K562 (cell line): Measurements from ENCODE around the gene GLT8D2. TPM values are rescaled to one million over a fixed set of nuclear protein-coding genes. Genes with fewer than 3 reads are reported as not detected.

Experiments
- ATAC-seq: fragments of 200-7000 bp; cut with Tn5 transposase; 3 replicates; pipeline ENCODE4 v1.9.1; 2020; ENCODE audit warnings: moderate library complexity
- BruUV-seq: library from RNA; stranded (reverse); fragments of 400-500 nt; replicated peaks from 2 replicates; lab custom pipeline; 2021; lab: Mats Ljungman, UMichigan
- CTCF ChIA-PET: fragments of 300-600 bp; formaldehyde crosslinking; extraction: SDS; loops from one replicate; lab custom pipeline; 2021; ENCODE audit warnings: low intra/inter-chr PET ratio; lab: Yijun Ruan, JAX
- POLR2A ChIA-PET: fragments of 300-600, 350-650 bp; sonication (Branson Sonifier 250); formaldehyde crosslinking; extraction: SDS; loops from one replicate; lab custom pipeline; 2021; ENCODE audit warnings: antibody characterized with exemption, inconsistent platforms; lab: Yijun Ruan, JAX
- DNase-seq, 4 experiments: peaks; one replicate each; pipeline versions ENCODE4 v3.0.0 to v3.0.0-alpha.2; 2011 to 2018; ENCODE audit warnings: low spot score in 3 of 4, mixed read lengths in 3 of 4; ENCODE audit errors: extremely low read depth in 1 of 4
- FAIRE-seq: peaks from 2 replicates; lab custom pipeline; 2011; peaks lifted over from hg19 to GRCh38; lab: Jason Lieb, UNC
- H2AFZ ChIP-seq: 2 replicates; pipeline ENCODE4 v1.6.0; 2011; ENCODE audit warnings: low read depth, low read length, control low read depth, inconsistent platforms
- H3K27ac ChIP-seq: fragments of 200-600 bp; 3 replicates; pipeline ENCODE4 v1.8.0; 2011; ENCODE audit warnings: low read depth, mild to moderate bottlenecking, control low read depth, inconsistent platforms, low read length, moderate library complexity, mixed read lengths; ENCODE audit errors: extremely low read depth
- H3K27me3 ChIP-seq, 2 experiments: fragments of 300-600 bp in 1 of 2; 2 replicates in 1 of 2; 3 replicates in 1 of 2; pipeline versions ENCODE4 v1.6.0 to v1.8.0; 2011; ENCODE audit warnings: inconsistent platforms in 2 of 2, low read length in 2 of 2, mild to moderate bottlenecking in 1 of 2, mixed read lengths in 1 of 2, moderate library complexity in 1 of 2; ENCODE audit not compliant: control insufficient read depth in 2 of 2, insufficient read depth in 2 of 2
- H3K36me3 ChIP-seq: fragments of 300-600 bp; 3 replicates; pipeline ENCODE4 v1.8.0; 2011; ENCODE audit warnings: mild to moderate bottlenecking, low read length, inconsistent platforms; ENCODE audit not compliant: control insufficient read depth, insufficient read depth
- H3K4me1 ChIP-seq, 2 experiments: fragments of 200-600 bp in 1 of 2; replicated peaks in 1 of 2; 2 replicates in 1 of 2; 3 replicates in 1 of 2; pipeline versions ENCODE4 v1.5.1 to v1.8.0; 2011; ENCODE audit warnings: inconsistent platforms in 2 of 2, low read length in 2 of 2, mild to moderate bottlenecking in 1 of 2, mixed read lengths in 1 of 2, moderate library complexity in 1 of 2; ENCODE audit not compliant: control insufficient read depth in 2 of 2, insufficient read depth in 2 of 2
- H3K4me2 ChIP-seq: 2 replicates; pipeline ENCODE4 v1.6.1; 2011; ENCODE audit warnings: low read length, control low read depth, inconsistent platforms, mixed read lengths; ENCODE audit not compliant: insufficient read depth
- H3K4me3 ChIP-seq: fragments of 200-600 bp; sonication (generic), shearing (Covaris generic); 2 replicates; pipeline ENCODE4 v1.5.1; 2016; ENCODE audit warnings: control low read depth, inconsistent platforms
- H3K79me2 ChIP-seq: fragments of 200-600 bp; 3 replicates; pipeline ENCODE4 v1.8.0; 2011; ENCODE audit warnings: low read length, inconsistent platforms; ENCODE audit not compliant: control insufficient read depth, insufficient read depth
- H3K9ac ChIP-seq, 2 experiments: 2 replicates each; pipeline versions ENCODE4 v1.6.0 to v1.6.1; 2011; ENCODE audit warnings: low read depth in 2 of 2, low read length in 2 of 2, control low read depth in 1 of 2, inconsistent platforms in 1 of 2, mild to moderate bottlenecking in 1 of 2, mixed read lengths in 1 of 2; ENCODE audit not compliant: insufficient read depth in 1 of 2
- H3K9me1 ChIP-seq: one replicate; pipeline ENCODE4 v1.6.0; 2011; ENCODE audit warnings: inconsistent platforms, mild to moderate bottlenecking, low read length, moderate library complexity; ENCODE audit not compliant: control insufficient read depth, insufficient read depth
- H3K9me3 ChIP-seq: replicated peaks from 2 replicates; pipeline ENCODE4 v1.5.1; 2011; ENCODE audit warnings: low read depth, low read length, inconsistent platforms; ENCODE audit not compliant: control insufficient read depth, insufficient read depth
- H4K20me1 ChIP-seq: replicated peaks from 2 replicates; pipeline ENCODE4 v1.6.1; 2011; ENCODE audit warnings: low read length, inconsistent platforms, mixed read lengths; ENCODE audit not compliant: control insufficient read depth, insufficient read depth
- CCNT2 ChIP-seq: IDR thresholded peaks from 2 replicates; pipeline ENCODE4 v1.6.1; 2011; ENCODE audit warnings: borderline replicate concordance, low read depth, mild to moderate bottlenecking, moderate library complexity, mixed read lengths, low read length; ENCODE audit not compliant: insufficient read length; ENCODE audit errors: extremely low read depth
- ELF1 ChIP-seq: fragments of 200-800 bp; sonication (Bioruptor generic); IDR thresholded peaks from 2 replicates; pipeline ENCODE4 v1.6.1; 2016; ENCODE audit warnings: missing genetic modification characterization, missing compliant biosample characterization
- HMG20A ChIP-seq: fragments of 450-650 bp; formaldehyde crosslinking; conservative IDR thresholded peaks from 2 replicates; pipeline ENCODE4 v1.4.0; 2020; ENCODE audit warnings: mild to moderate bottlenecking, mixed read lengths
- L3MBTL2 ChIP-seq: fragments of 450-650 bp; IDR thresholded peaks from 2 replicates; pipeline ENCODE4 v1.6.1; 2016; ENCODE audit warnings: mild to moderate bottlenecking, moderate library complexity
- MXI1 ChIP-seq: IDR thresholded peaks from 2 replicates; pipeline ENCODE4 v1.6.1; 2011; ENCODE audit warnings: low read depth, mild to moderate bottlenecking, improper control_type of control experiment, low read length
- MYNN ChIP-seq, 2 experiments: sonication (generic); formaldehyde crosslinking in 1 of 2; IDR thresholded peaks; 2 replicates each; pipeline versions ENCODE4 v1.5.0 to v1.6.1; 2016 to 2020; ENCODE audit warnings: antibody characterized with exemption in 1 of 2, missing genetic modification reagents in 1 of 2
- NFE2L1 ChIP-seq: fragments of 450-650 bp; IDR thresholded peaks from 2 replicates; pipeline ENCODE4 v1.6.1; 2016; ENCODE audit warnings: missing genetic modification characterization, low read depth, mild to moderate bottlenecking, missing compliant biosample characterization, moderate library complexity, borderline replicate concordance
- NFYB ChIP-seq: IDR thresholded peaks from 2 replicates; pipeline ENCODE4 v1.6.1; 2011; ENCODE audit warnings: mild to moderate bottlenecking, moderate library complexity; ENCODE audit not compliant: insufficient read length; ENCODE audit errors: extremely low read depth
- POLR2AphosphoS2 ChIP-seq: IDR thresholded peaks from 2 replicates; pipeline ENCODE4 v1.6.1; 2012; ENCODE audit warnings: low read length, improper control_type of control experiment
- RAD21 ChIP-seq, 2 experiments: fragments of 250-450 bp in 1 of 2; fragments of 450-650 bp in 1 of 2; sonication (Bioruptor Pico) in 1 of 2; formaldehyde crosslinking in 1 of 2; IDR thresholded peaks in 1 of 2; conservative IDR thresholded peaks in 1 of 2; 2 replicates each; pipeline versions ENCODE4 v1.4.0 to v1.8.0; 2020 to 2022; ENCODE audit warnings: mild to moderate bottlenecking in 2 of 2, moderate library complexity in 1 of 2
- TBL1XR1 ChIP-seq, 2 experiments: IDR thresholded peaks; 2 replicates each; pipeline ENCODE4 v1.6.1; 2012; ENCODE audit warnings: improper control_type of control experiment in 2 of 2, low read length in 2 of 2, mild to moderate bottlenecking in 1 of 2
- WGBS: fragments of 100-300 bp; shearing (Covaris generic); methylation state at CpG from one replicate; pipeline ENCODE4 v1.1.6; 2016; ENCODE audit warnings: low coverage, mixed read lengths; ENCODE audit not compliant: insufficient coverage; ENCODE audit errors: missing lambda C conversion rate; 5-methylcytosine and 5-hydroxymethylcytosine counted together
- in situ Hi-C: fragments of 300-500 bp; cut with MboI; formaldehyde crosslinking; loops from 4 replicates; pipeline ENCODE4 v1.15.0; 2018; ENCODE audit warnings: inconsistent platforms, mixed read lengths
- intact Hi-C: fragments of 100-400 bp; cut with micrococcal nuclease; formaldehyde crosslinking; loops from 2 replicates; pipeline ENCODE4 v1.14.2; 2022
- polyA plus RNA-seq, 8 experiments: library from polyadenylated mRNA; depleted of rRNA in 4 of 8; stranded (reverse) in 5 of 8; unstranded in 3 of 8; fragments of >200 nt; fragmentation: Nextera tagmentation in 2 of 8; fragmentation: Illumina TruSeq in 1 of 8; extraction: Ambion mirVana in 2 of 8; extraction: Trizol in 1 of 8; gene quantifications; 2 replicates each; pipeline versions ENCODE4 v1.2.1 to v1.2.3, GENCODE V29; 2011 to 2014; ENCODE audit warnings: inconsistent platforms in 1 of 8, missing spikeins in 1 of 8
- total RNA-seq, 7 experiments: library from RNA; depleted of rRNA in 6 of 7; stranded (reverse); fragments of >200 nt in 6 of 7; fragmentation: Illumina TruSeq in 2 of 7; extraction: Trizol in 2 of 7; gene quantifications; 2 replicates each; pipeline versions ENCODE4 v1.2.1 to v1.2.3, GENCODE V29; 2011 to 2021; ENCODE audit warnings: low replicate concordance in 1 of 7
- TF ChIP-seq, protein P1 (sequence below): fragments of 250-450 bp; sonication (Bioruptor Pico); IDR thresholded peaks from 2 replicates; pipeline ENCODE4 v1.5.0; 2021; ENCODE audit warnings: mild to moderate bottlenecking, borderline replicate concordance
- TF ChIP-seq, protein P2 (sequence below): sonication (generic); formaldehyde crosslinking; IDR thresholded peaks from 2 replicates; pipeline ENCODE4 v1.5.0; 2020; ENCODE audit warnings: missing genetic modification reagents
- TF ChIP-seq, protein P3 (sequence below): IDR thresholded peaks from 2 replicates; pipeline ENCODE4 v1.6.1; 2016; ENCODE audit warnings: missing genetic modification characterization, missing compliant biosample characterization
- TF ChIP-seq, protein P4 (sequence below): fragments of 200-800 bp; sonication (Bioruptor generic); IDR thresholded peaks from 2 replicates; pipeline ENCODE4 v1.6.1; 2017; ENCODE audit warnings: missing genetic modification characterization, missing compliant biosample characterization
- TF ChIP-seq, protein P5 (sequence below): fragments of 250-450 bp; sonication (Bioruptor Pico); IDR thresholded peaks from 2 replicates; pipeline ENCODE4 v1.9.0; 2021; ENCODE audit warnings: mild to moderate bottlenecking

GLT8D2 gene
- total and polyA plus RNA-seq, 9 of the 15 experiments (the other 6 are each of a cell fraction or from before 2014, with no cell fraction given), result 0.18 to 0.27 (median 0.18) TPM; not detected in 6

DNA sequence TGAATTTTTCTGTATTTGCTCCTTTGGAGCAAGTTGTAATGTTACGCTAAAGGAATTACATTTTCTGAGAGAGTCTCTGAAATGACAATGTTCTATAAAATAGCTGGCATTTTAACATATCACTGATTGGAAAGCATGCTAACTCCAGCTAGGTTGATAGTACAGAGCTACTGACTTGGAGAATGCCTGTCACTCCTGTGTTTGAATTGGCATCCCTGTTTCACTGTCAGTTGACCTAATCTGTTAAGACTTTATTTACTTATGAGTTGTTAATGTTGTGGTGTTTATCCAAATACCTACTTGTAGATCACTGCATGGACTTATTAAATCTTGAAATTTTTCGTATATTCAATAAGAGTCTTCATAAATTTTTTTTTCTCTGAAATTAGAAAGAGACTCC, 48.0 kb upstream of the GLT8D2 start:
- 68% methylated on average over 2 of the region's 2 CpGs for WGBS
- TF ChIP-seq RAD21 (CRISPR knock-in tag; conservative IDR thresholded peaks at IDR 0.05 in 1 of 2, IDR thresholded peaks at IDR 0.05 in 1 of 2) (no peak), POLR2AphosphoS2 (no peak), L3MBTL2 (no peak), MYNN (IDR thresholded peaks at IDR 0.05) (no peak), MYNN (CRISPR knock-in tag; IDR thresholded peaks at IDR 0.05) (no peak), TBL1XR1 (IDR thresholded peaks at IDR 0.05; ENCODE audit: low read length in 2 of 2) (no peak), HMG20A (CRISPR knock-in tag) (no peak), NFYB (no peak), NFE2L1 (tag) (no peak), CCNT2 (no peak), MXI1 (no peak), ELF1 (tag) (no peak)
- TF ChIP-seq, protein P1, sequence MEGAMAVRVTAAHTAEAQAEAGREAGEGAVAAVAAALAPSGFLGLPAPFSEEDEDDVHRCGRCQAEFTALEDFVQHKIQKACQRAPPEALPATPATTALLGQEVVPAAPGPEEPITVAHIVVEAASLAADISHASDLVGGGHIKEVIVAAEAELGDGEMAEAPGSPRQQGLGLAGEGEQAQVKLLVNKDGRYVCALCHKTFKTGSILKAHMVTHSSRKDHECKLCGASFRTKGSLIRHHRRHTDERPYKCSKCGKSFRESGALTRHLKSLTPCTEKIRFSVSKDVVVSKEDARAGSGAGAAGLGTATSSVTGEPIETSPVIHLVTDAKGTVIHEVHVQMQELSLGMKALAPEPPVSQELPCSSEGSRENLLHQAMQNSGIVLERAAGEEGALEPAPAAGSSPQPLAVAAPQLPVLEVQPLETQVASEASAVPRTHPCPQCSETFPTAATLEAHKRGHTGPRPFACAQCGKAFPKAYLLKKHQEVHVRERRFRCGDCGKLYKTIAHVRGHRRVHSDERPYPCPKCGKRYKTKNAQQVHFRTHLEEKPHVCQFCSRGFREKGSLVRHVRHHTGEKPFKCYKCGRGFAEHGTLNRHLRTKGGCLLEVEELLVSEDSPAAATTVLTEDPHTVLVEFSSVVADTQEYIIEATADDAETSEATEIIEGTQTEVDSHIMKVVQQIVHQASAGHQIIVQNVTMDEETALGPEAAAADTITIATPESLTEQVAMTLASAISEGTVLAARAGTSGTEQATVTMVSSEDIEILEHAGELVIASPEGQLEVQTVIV, result no peak
- TF ChIP-seq, protein P2, sequence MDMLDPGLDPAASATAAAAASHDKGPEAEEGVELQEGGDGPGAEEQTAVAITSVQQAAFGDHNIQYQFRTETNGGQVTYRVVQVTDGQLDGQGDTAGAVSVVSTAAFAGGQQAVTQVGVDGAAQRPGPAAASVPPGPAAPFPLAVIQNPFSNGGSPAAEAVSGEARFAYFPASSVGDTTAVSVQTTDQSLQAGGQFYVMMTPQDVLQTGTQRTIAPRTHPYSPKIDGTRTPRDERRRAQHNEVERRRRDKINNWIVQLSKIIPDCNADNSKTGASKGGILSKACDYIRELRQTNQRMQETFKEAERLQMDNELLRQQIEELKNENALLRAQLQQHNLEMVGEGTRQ (CRISPR knock-in tag), result no peak
- TF ChIP-seq, protein P3, sequence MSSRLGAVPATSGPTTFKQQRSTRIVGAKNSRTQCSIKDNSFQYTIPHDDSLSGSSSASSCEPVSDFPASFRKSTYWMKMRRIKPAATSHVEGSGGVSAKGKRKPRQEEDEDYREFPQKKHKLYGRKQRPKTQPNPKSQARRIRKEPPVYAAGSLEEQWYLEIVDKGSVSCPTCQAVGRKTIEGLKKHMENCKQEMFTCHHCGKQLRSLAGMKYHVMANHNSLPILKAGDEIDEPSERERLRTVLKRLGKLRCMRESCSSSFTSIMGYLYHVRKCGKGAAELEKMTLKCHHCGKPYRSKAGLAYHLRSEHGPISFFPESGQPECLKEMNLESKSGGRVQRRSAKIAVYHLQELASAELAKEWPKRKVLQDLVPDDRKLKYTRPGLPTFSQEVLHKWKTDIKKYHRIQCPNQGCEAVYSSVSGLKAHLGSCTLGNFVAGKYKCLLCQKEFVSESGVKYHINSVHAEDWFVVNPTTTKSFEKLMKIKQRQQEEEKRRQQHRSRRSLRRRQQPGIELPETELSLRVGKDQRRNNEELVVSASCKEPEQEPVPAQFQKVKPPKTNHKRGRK (tag), result no peak
- TF ChIP-seq, protein P4, sequence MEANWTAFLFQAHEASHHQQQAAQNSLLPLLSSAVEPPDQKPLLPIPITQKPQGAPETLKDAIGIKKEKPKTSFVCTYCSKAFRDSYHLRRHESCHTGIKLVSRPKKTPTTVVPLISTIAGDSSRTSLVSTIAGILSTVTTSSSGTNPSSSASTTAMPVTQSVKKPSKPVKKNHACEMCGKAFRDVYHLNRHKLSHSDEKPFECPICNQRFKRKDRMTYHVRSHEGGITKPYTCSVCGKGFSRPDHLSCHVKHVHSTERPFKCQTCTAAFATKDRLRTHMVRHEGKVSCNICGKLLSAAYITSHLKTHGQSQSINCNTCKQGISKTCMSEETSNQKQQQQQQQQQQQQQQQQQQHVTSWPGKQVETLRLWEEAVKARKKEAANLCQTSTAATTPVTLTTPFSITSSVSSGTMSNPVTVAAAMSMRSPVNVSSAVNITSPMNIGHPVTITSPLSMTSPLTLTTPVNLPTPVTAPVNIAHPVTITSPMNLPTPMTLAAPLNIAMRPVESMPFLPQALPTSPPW (CRISPR knock-in tag), result no peak
- TF ChIP-seq, protein P5, sequence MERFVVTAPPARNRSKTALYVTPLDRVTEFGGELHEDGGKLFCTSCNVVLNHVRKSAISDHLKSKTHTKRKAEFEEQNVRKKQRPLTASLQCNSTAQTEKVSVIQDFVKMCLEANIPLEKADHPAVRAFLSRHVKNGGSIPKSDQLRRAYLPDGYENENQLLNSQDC (CRISPR knock-in tag), result no peak

More for the DNA sequence above, 48.0 kb upstream of the GLT8D2 start:
- no peak overlapping the region for H3K27ac ChIP-seq
- H3K9ac ChIP-seq, result no peak overlapping the region
- ChIA-PET CTCF (no interaction called here), POLR2A (interaction anchor here (1.4 kb wide), 1 partner anchor 11 kb away, joined by 3 read pairs; no protein-coding TSS in a partner anchor)
- intact Hi-C loops (no loop called here), in situ Hi-C loops (no loop called here)
- no peaks in the 10 kb centered on the region for H3K79me2 ChIP-seq
- no peaks in the 10 kb centered on the region for H3K9me1 ChIP-seq
- no peaks in the 10 kb centered on the region for H3K27me3 ChIP-seq
- H2AFZ ChIP-seq, result no peak overlapping the region
- no peaks in the 10 kb centered on the region for H4K20me1 ChIP-seq
- no peaks in the 10 kb centered on the region for H3K9me3 ChIP-seq
- ATAC-seq (no peak), DNase-seq (no peak), FAIRE-seq (no peak)
- no peak overlapping the region for H3K4me2 ChIP-seq
- H3K4me1 ChIP-seq, result no peaks in the 10 kb centered on the region
- H3K4me3 ChIP-seq, result no peak overlapping the region
- peaks cover 24% of the 10 kb centered on the region; the same call in 2 of the 3 replicates for H3K36me3 ChIP-seq
- no TSS peak for BruUV-seq
